Neural progenitor cell (in vitro differentiated cells): ENCODE results near the gene TRMT1.
"Not testable (repeated sequence)": the region's sequence is repeated elsewhere in the genome, so short reads cannot be mapped to it uniquely, and the experiment has no call there.

Source experiments
- EZH2 ChIP-seq: fragments of 200-600 bp; sonication (generic); IDR thresholded peaks from 2 replicates; pipeline ENCODE4 v1.6.1; 2017; ENCODE audit warnings: antibody characterized with exemption, mild to moderate bottlenecking, moderate library complexity
- EZH2phosphoT487 ChIP-seq: fragments of 200-600 bp; sonication (generic); IDR thresholded peaks from 2 replicates; pipeline ENCODE4 v1.6.1; 2017; ENCODE audit warnings: antibody characterized with exemption
- TF ChIP-seq, protein P1 (sequence below): fragments of 200-600 bp; sonication (generic); IDR thresholded peaks from 2 replicates; pipeline ENCODE4 v1.5.1; 2017; ENCODE audit warnings: antibody characterized with exemption, mild to moderate bottlenecking

DNA sequence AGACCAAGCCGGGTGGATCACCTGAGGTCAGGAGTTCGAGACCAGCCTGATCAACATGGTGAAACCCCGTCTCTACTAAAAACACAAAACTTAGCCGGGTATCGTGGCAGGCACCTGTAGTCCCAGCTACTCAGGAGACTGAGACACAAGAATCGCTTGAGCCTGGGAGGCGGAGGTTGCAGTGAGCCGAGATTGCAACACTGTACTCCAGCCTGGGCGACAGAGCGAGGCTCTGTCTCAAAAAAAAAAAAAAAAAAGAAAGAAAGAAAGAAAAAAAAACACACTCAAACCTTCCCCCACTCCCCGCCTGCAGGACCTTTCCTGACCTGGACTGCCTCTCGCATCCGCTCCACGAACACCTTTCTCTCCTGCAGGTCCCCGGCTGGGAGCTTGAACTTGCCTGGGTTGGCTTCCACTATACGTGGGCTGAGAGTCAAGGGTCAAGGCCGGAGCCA lies 32.7 kb upstream of the TRMT1 start:
- TF ChIP-seq, protein P1, sequence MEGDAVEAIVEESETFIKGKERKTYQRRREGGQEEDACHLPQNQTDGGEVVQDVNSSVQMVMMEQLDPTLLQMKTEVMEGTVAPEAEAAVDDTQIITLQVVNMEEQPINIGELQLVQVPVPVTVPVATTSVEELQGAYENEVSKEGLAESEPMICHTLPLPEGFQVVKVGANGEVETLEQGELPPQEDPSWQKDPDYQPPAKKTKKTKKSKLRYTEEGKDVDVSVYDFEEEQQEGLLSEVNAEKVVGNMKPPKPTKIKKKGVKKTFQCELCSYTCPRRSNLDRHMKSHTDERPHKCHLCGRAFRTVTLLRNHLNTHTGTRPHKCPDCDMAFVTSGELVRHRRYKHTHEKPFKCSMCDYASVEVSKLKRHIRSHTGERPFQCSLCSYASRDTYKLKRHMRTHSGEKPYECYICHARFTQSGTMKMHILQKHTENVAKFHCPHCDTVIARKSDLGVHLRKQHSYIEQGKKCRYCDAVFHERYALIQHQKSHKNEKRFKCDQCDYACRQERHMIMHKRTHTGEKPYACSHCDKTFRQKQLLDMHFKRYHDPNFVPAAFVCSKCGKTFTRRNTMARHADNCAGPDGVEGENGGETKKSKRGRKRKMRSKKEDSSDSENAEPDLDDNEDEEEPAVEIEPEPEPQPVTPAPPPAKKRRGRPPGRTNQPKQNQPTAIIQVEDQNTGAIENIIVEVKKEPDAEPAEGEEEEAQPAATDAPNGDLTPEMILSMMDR: not testable (repeated sequence)
- TF ChIP-seq EZH2, EZH2phosphoT487: not testable (repeated sequence)
